HTERT RPE-1 (cell line): ENCODE measurements around the gene DAB1.

ENCODE experiments used
- in situ Hi-C: fragments of 300-500 bp; cut with MboI; formaldehyde crosslinking; loops from 4 replicates; pipeline ENCODE4 v1.14.3; 2020; ENCODE audit warnings: low sequenced_read_pairs

Gene DAB1

GRCh38 chr1:57188168-57188567 lies 235.7 kb downstream of the DAB1 start:
- in situ Hi-C loops: no loop called here

GRCh38 chr1:57186455-57186854 lies 237.4 kb downstream of the DAB1 start:
- in situ Hi-C loops: no loop called here

- in situ Hi-C loops: no loop called here
Observed at GRCh38 chr1:57179001-57179400, 244.9 kb downstream of the DAB1 start.

GRCh38 chr1:57175506-57175905 lies 248.4 kb downstream of the DAB1 start:
- in situ Hi-C loops: no loop called here

- in situ Hi-C loops: no loop called here
Observed at GRCh38 chr1:57172040-57172439, 251.8 kb downstream of the DAB1 start.

GRCh38 chr1:57167997-57168396 lies 255.9 kb downstream of the DAB1 start:
- in situ Hi-C loops: no loop called here

GRCh38 chr1:57165546-57165945 lies 258.3 kb downstream of the DAB1 start:
- in situ Hi-C loops: no loop called here

- in situ Hi-C loops: no loop called here
Observed at GRCh38 chr1:57164584-57164983, 259.3 kb downstream of the DAB1 start.

- in situ Hi-C loops: no loop called here
Observed at GRCh38 chr1:57163789-57164188, 260.1 kb downstream of the DAB1 start.

- in situ Hi-C loops: no loop called here
Observed at GRCh38 chr1:57163325-57163724, 260.5 kb downstream of the DAB1 start.

- in situ Hi-C loops: no loop called here
Observed at GRCh38 chr1:57162607-57163261, 261.1 kb downstream of the DAB1 start.

GRCh38 chr1:57160594-57160993 lies 263.3 kb downstream of the DAB1 start:
- in situ Hi-C loops: no loop called here

- in situ Hi-C loops: no loop called here
Observed at GRCh38 chr1:57158604-57158998, 265.3 kb downstream of the DAB1 start.

GRCh38 chr1:57157818-57158603 lies 265.8 kb downstream of the DAB1 start:
- in situ Hi-C loops: no loop called here

GRCh38 chr1:57156907-57157306 lies 267.0 kb downstream of the DAB1 start:
- in situ Hi-C loops: no loop called here

GRCh38 chr1:57146100-57146499 lies 277.8 kb downstream of the DAB1 start:
- in situ Hi-C loops: no loop called here

GRCh38 chr1:57142999-57143398 lies 280.9 kb downstream of the DAB1 start:
- in situ Hi-C loops: no loop called here

- in situ Hi-C loops: no loop called here
Observed at GRCh38 chr1:57142169-57142568, 281.7 kb downstream of the DAB1 start.

GRCh38 chr1:57138432-57139078 lies 285.3 kb downstream of the DAB1 start:
- in situ Hi-C loops: no loop called here

GRCh38 chr1:57137980-57138379 lies 285.9 kb downstream of the DAB1 start:
- in situ Hi-C loops: no loop called here

GRCh38 chr1:57134803-57135202 lies 289.1 kb downstream of the DAB1 start:
- in situ Hi-C loops: no loop called here

GRCh38 chr1:57133686-57134085 lies 290.2 kb downstream of the DAB1 start:
- in situ Hi-C loops: no loop called here
